Stimulated activated naive CD8-positive, alpha-beta T cell treated with anti-CD3 and anti-CD28 coated beads, Interleukin-15, Interleukin-2, amounts not matched to agents 100 U/mL and 50 U/mL, for 24 hours (primary cell): ENCODE measurements around the gene C3orf20.

ENCODE experiments used
- ATAC-seq: fragments of 150-1000 bp; cut with Tn5 transposase; one replicate; pipeline ENCODE4 v1.10.0; 2021
- DNase-seq: peaks from one replicate; pipeline ENCODE4 v3.0.0; 2021

C3orf20 gene

GRCh38 chr3:14760185-14760584 lies 85.2 kb downstream of the C3orf20 start:
- DNase-seq (no peak), ATAC-seq (no peak)

DNA sequence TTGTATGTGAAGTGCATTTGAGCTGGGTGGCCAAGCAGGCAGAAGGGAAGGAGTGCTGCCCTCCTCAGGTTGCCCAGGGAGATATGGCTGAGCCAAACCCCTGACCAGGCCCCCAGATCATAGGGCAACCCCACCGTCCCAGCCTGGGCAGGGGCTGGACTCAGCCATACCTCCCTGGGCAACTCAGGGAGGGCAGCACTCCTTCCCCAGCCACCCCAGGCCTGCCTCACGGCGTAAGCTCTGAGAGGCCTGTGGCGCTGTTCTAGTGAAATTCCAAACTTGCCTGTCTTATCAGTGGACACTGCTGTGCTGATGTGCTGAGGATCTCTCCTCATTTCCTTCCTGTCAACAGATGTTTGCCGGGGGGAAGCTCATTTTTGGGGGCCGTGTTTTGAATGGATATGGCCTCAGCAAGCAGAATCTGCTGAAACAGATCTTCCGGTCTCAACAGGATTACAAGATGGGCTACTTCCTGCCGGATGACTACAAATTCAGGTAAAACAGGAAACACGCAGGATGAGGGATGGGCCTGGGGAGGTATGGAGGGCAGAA lies 86.3 kb downstream of the C3orf20 start:
- DNase-seq = no peak
- ATAC-seq = no peak

- ATAC-seq (no peak), DNase-seq (no peak)
These were observed 86.9 kb downstream of the C3orf20 start for GRCh38 chr3:14761866-14762265.

DNA sequence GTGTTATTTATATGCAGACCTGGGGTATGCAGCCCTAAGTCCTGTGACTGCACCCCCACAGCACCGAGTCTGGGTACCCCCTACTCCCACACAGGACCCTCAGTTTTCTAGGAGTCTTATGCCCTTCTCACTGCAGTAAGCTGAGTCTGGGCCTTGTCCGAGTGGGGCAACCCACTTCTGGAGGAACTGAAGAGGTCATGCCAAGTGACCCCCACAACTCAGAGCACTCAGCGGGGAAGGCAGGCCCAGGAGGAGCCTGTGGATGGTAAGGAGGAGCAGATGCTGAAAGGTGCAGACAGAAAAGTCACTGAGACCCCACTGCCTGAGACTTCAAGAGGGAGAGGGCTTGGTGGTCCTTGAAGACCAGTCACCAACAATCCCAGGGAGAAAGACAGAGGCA lies 87.8 kb downstream of the C3orf20 start:
- ATAC-seq (no peak), DNase-seq (no peak)

DNA sequence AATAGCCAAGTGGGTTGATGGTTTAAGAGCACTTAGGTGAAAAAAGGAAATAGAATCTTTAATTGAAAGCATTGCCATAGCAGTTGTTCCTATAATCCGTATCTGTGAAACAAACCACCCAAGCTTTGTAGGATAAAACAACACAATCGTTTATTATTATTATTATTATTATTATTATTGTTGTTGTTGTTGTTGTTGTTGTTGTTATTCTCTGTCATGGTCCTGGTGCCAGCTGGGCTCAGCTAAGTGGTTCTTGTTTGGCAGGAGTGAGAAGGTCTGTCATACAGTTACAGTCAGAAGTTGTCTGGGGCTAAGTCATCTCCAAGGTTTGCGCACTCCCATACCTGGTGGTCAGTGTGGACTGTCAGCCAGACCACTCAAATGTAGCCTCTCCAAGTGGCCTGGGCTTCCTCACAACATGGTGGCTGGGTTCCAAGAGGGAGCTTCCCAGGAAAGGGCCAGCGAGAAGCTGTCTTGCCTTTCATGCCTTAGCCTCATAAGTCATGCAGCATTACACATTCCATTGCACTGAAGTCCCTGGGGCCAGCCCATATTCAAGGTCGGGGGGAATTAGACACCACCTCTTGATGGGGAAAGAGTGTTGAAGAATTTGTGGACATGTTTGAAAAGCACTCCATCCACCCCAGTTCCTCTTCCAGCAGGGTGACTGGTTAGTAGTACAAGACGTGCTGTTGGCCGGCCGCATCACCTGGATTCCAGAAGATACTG lies 89.6 kb downstream of the C3orf20 start:
- ATAC-seq (no peak), DNase-seq (no peak)

GRCh38 chr3:14765060-14765400 lies 90.1 kb downstream of the C3orf20 start:
- DNase-seq (no peak), ATAC-seq (no peak)

- DNase-seq (no peak), ATAC-seq (no peak)
These were observed 90.9 kb downstream of the C3orf20 start for GRCh38 chr3:14765576-14766427.

GRCh38 chr3:14766428-14767244 lies 91.7 kb downstream of the C3orf20 start:
- DNase-seq (no peak), ATAC-seq (no peak)

DNA sequence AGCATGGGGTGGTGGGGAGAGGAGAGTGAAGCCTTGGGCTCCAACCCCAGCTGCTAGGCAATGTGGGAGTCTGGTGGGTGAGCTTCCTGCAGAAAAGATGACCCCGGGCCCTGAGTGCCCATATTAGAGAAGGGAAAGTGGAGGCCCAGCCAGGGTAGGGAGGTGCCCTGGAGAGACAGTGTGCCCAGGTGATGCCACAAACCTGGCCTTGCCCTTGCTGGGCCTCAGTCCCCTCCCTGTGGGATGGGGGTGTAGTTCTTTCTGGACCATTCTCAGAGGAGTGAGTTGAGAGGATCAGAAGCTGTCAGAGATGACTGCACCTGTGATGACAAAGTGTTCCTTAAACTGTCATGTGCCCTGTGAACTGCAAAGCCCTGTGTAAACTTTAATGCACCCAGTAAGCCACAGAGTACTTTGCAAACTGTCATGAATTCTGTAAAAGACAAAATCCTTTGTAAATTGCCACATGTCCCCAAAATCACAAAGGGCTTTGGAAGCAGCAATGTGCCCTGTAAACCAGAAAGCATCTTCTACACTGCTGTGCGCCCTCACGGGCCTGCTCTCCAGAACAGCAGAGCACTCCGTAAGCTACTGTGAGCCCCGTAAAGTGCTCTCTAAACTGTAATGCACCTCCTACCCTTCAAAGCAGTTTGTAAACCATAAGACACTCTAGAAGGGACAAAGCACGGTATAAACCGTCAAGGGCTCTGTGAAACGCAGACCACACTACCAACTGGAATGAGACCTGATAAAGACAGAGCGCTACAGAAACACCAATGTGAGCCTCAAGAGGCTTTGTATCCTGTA lies 92.5 kb downstream of the C3orf20 start:
- DNase-seq = no peak
- no peak for ATAC-seq

DNA sequence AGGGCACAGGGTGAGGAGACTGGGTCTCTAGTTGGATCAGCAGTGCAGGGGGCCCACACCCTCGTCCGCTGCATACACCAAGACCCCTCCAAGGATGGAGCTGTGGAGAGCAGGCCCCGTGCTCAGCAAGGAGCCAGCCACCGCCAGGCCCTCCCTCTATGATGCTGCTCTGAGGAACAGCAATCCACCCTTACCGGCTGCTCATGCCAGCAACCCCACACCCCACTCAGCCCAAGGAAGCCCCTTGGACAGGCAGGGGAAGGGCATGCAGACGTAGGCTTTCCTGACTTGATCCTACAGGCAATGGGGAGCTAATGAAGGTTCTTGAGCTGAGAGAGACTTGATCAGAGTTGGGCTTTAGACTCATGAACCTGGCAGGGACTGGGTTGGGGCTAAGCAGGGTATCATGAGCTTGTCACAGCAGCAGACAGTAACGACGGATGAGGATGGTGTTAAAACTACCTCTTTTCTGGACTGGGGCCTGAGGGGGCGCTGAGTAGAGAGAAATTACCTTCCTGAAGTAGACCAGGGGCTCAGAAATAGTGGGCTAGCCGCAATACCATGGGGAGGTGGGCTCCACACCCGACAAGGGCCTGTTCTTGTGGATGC lies 93.3 kb downstream of the C3orf20 start:
- no peak for DNase-seq
- no peak for ATAC-seq

- DNase-seq = no peak
- no peak for ATAC-seq
These were observed 93.9 kb downstream of the C3orf20 start for GRCh38 chr3:14768881-14769280.

GRCh38 chr3:14769544-14770325 lies 94.8 kb downstream of the C3orf20 start:
- no peak for ATAC-seq
- no peak for DNase-seq

DNA sequence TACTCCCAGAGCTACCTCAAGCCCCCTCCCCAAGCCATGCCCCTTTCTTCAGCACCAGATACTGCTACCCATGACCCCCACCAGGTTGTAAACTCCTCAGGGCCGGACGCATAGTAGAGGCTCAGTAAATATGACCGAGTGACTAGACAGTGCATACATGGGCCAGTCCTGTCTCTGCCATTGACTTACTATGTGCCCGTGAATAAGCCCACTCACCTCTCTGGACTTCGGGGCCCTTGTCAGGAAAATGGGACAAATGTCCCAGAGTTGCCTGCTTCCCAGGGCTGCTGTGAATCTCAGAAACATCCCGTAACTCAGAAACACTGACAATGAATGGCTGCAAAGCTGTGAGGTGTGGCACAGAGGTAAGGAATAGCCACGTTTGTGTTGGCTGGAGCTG lies 95.7 kb downstream of the C3orf20 start:
- no peak for ATAC-seq
- DNase-seq = no peak

- DNase-seq = no peak
- ATAC-seq = no peak
These were observed 96.9 kb downstream of the C3orf20 start for GRCh38 chr3:14771593-14772497.

GRCh38 chr3:14772533-14773138 lies 97.7 kb downstream of the C3orf20 start:
- ATAC-seq (no peak), DNase-seq (no peak)

DNA sequence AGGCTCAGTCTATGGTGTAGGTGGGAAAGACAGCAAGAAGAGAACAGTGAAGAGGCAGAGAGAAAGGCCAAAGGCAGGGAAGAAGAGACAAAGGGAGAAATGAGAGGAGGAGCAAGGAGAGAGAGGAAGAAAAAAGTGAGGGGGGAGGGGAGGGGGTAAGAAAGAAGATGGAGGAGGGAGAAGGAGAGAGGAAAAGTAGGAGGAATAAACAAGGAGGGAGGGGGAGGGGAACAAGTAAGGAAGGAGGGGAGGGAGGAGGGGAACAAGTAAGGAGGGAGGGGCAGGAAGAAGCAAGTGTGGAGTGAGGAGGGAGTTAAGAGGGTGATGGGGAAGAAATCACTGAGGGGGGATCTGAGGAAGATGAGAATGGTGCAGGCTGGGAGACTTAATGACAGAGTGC lies 98.3 kb downstream of the C3orf20 start:
- ATAC-seq = no peak
- DNase-seq = no peak

DNA sequence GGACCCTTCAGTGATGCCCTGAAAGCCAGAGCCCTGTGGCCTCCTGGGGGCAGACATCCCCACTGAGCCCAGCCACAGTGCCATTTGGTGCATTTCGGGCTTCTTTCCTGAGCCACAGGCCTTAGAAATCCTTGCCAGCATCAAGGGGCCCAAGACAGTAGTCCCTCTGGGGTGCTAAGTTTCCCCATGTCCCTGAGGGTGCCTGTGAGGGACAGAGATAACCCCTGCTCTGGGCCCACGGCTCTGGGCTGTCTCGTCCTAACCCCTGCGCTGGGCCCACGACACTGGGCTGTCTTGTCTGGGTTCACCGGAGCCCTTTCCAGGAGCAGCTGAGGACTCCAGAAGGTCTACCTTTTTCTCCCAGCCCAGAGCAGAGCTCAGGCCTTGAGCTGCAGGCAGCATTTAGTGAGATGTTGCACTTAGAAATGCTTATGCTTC lies 98.8 kb downstream of the C3orf20 start:
- DNase-seq = no peak
- no peak for ATAC-seq

DNA sequence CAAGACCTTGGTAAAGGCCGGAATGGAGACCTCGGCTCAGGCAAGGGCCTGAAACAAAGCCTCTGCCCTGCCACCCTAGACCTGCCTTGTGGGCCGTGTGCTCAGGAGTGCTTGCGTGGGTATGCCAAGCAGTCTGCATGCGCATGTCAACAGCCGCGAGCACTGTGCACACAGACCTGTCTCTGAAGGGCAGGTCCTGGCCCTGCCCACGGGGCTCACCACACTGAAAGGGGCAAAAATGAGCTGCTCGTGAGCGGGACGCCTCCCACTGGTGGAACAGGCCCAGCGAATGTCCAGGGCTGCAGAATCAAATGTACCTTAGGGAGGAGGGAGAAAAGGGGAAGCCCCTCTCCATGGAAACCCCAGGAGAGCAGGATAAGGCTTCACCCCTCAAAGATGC lies 99.5 kb downstream of the C3orf20 start:
- DNase-seq (no peak), ATAC-seq (no peak)

DNA sequence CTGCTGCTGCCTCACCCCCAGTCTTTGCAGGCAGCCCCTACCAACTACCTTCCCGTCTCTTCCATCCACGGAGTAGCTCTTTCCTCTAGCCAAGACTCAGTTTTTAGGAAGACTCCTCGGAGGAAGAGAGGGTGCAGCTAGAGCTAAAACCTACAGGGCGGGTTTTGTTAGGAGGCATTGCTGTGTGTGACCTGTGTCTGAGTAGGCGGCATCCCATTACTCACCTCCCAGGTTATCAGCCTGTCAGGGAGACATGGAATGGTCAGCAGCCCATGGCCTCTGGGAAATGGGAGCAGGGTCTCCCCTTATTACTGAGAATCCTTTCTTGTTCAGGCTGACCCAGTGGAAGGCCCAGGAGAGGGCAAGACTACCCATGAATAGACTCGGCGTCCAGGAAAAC lies 100.1 kb downstream of the C3orf20 start:
- ATAC-seq (no peak), DNase-seq (no peak)
